Gastrocnemius medialis (tissue), 4 donors: ENCODE results near the gene LDLRAD4.

Experiments used
- CTCF ChIP-seq, 5 experiments: fragments of 450-650 bp in 3 of 5; fragments of 200-600 bp in 2 of 5; sonication (generic) in 2 of 5; IDR thresholded peaks in 4 of 5; conservative IDR thresholded peaks in 1 of 5; 1 replicate in 4 of 5; 2 replicates in 1 of 5; pipeline ENCODE4 v1.5.1; 2016 to 2019; ENCODE audit warnings: antibody characterized with exemption in 5 of 5, mild to moderate bottlenecking in 3 of 5, moderate library complexity in 3 of 5
- POLR2A ChIP-seq, 2 donors: fragments of 450-650 bp; IDR thresholded peaks; one replicate each; pipeline ENCODE4 v1.6.1; 2017; ENCODE audit warnings: antibody characterized with exemption in 2 of 2, mild to moderate bottlenecking in 2 of 2, moderate library complexity in 2 of 2

GRCh38 chr18:13406049-13406615 is 187.6 kb downstream of the LDLRAD4 start:
- TF ChIP-seq CTCF (IDR thresholded peaks at IDR 0.05 in 4 of 5, conservative IDR thresholded peaks at IDR 0.05 in 1 of 5) = no peak
- no peak for TF ChIP-seq POLR2A (IDR thresholded peaks at IDR 0.05)
